WTC11 (cell line): ENCODE data around the gene PIK3R4.

ENCODE experiments used
- CREB1 ChIP-seq: sonication (generic); formaldehyde crosslinking; IDR thresholded peaks from 2 replicates; pipeline ENCODE4 v1.8.0; 2023; ENCODE audit warnings: mild to moderate bottlenecking, missing genetic modification reagents
- ETV6 ChIP-seq: sonication (generic); formaldehyde crosslinking; IDR thresholded peaks from 2 replicates; pipeline ENCODE4 v1.8.1; 2022; ENCODE audit warnings: mild to moderate bottlenecking, missing genetic modification reagents
- FOXP1 ChIP-seq: sonication (generic); formaldehyde crosslinking; IDR thresholded peaks from 2 replicates; pipeline ENCODE4 v1.8.0; 2022; ENCODE audit warnings: missing genetic modification reagents, mild to moderate bottlenecking, moderate library complexity, borderline replicate concordance
- JUN ChIP-seq: sonication (generic); formaldehyde crosslinking; IDR thresholded peaks from 2 replicates; pipeline ENCODE4 v1.8.0; 2023; ENCODE audit warnings: mild to moderate bottlenecking, missing genetic modification reagents
- SP1 ChIP-seq: sonication (generic); formaldehyde crosslinking; conservative IDR thresholded peaks from 2 replicates; pipeline ENCODE4 v1.8.1; 2022; ENCODE audit warnings: missing genetic modification reagents
- TCF7 ChIP-seq: sonication (generic); formaldehyde crosslinking; IDR thresholded peaks from 2 replicates; pipeline ENCODE4 v1.8.0; 2022; ENCODE audit warnings: mild to moderate bottlenecking, low read depth, missing genetic modification reagents, moderate library complexity
- ZNF219 ChIP-seq: sonication (generic); formaldehyde crosslinking; IDR thresholded peaks from 2 replicates; pipeline ENCODE4 v1.8.0; 2023; ENCODE audit warnings: missing genetic modification reagents, mild to moderate bottlenecking, borderline replicate concordance
- TF ChIP-seq, protein P1 (sequence below): fragments of 200-600 bp; IDR thresholded peaks from 2 replicates; pipeline ENCODE4 v1.8.0; 2022; ENCODE audit warnings: antibody characterized with exemption
- TF ChIP-seq, protein P2 (sequence below): sonication (generic); formaldehyde crosslinking; IDR thresholded peaks from 2 replicates; pipeline ENCODE4 v1.8.1; 2023; ENCODE audit warnings: mild to moderate bottlenecking, missing genetic modification reagents, moderate library complexity
- TF ChIP-seq, protein P3 (sequence below): sonication (generic); formaldehyde crosslinking; IDR thresholded peaks from 2 replicates; pipeline ENCODE4 v1.8.0; 2022; ENCODE audit warnings: mild to moderate bottlenecking, missing genetic modification reagents
- TF ChIP-seq, protein P4 (sequence below): sonication (generic); formaldehyde crosslinking; conservative IDR thresholded peaks from 2 replicates; pipeline ENCODE4 v1.8.1; 2023; ENCODE audit warnings: mild to moderate bottlenecking, low read depth, missing genetic modification reagents, moderate library complexity
- TF ChIP-seq, protein P5 (sequence below): fragments of 250-450 bp; sonication (Bioruptor Pico); IDR thresholded peaks from 2 replicates; pipeline ENCODE4 v2.1.2; 2022; ENCODE audit warnings: mild to moderate bottlenecking, moderate library complexity
- TF ChIP-seq, protein P6 (sequence below): sonication (generic); formaldehyde crosslinking; IDR thresholded peaks from 2 replicates; pipeline ENCODE4 v1.8.0; 2023; ENCODE audit warnings: missing genetic modification reagents, mild to moderate bottlenecking, borderline replicate concordance

DNA sequence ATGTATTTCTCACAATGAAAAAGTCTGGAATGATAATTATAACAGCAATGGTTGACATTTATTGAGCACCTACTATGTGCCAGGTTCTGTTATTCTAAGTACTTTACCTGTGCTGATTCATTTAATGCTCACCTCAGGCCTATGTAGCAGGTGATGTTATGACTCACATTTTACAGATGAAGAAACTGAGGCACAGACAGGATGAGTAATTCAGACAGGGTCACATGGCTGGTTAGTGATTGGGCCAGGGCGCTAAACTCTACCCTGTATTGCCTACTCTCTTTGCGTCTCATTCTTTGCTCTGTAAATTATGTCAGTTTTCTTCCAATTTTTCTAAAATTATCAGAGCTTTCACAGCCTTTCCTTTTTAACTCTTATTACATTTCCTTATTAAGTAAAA lies 98.3 kb downstream of the PIK3R4 start:
- TF ChIP-seq, protein P1, sequence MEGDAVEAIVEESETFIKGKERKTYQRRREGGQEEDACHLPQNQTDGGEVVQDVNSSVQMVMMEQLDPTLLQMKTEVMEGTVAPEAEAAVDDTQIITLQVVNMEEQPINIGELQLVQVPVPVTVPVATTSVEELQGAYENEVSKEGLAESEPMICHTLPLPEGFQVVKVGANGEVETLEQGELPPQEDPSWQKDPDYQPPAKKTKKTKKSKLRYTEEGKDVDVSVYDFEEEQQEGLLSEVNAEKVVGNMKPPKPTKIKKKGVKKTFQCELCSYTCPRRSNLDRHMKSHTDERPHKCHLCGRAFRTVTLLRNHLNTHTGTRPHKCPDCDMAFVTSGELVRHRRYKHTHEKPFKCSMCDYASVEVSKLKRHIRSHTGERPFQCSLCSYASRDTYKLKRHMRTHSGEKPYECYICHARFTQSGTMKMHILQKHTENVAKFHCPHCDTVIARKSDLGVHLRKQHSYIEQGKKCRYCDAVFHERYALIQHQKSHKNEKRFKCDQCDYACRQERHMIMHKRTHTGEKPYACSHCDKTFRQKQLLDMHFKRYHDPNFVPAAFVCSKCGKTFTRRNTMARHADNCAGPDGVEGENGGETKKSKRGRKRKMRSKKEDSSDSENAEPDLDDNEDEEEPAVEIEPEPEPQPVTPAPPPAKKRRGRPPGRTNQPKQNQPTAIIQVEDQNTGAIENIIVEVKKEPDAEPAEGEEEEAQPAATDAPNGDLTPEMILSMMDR, result no peak
- TF ChIP-seq FOXP1 (CRISPR knock-in tag) (no peak), SP1 (CRISPR knock-in tag) (no peak), JUN (CRISPR knock-in tag) (no peak), CREB1 (CRISPR knock-in tag) (no peak), ETV6 (no peak), TCF7 (CRISPR knock-in tag) (no peak), ZNF219 (CRISPR knock-in tag) (no peak)
- TF ChIP-seq, protein P2, sequence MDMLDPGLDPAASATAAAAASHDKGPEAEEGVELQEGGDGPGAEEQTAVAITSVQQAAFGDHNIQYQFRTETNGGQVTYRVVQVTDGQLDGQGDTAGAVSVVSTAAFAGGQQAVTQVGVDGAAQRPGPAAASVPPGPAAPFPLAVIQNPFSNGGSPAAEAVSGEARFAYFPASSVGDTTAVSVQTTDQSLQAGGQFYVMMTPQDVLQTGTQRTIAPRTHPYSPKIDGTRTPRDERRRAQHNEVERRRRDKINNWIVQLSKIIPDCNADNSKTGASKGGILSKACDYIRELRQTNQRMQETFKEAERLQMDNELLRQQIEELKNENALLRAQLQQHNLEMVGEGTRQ, result no peak
- TF ChIP-seq, protein P3, sequence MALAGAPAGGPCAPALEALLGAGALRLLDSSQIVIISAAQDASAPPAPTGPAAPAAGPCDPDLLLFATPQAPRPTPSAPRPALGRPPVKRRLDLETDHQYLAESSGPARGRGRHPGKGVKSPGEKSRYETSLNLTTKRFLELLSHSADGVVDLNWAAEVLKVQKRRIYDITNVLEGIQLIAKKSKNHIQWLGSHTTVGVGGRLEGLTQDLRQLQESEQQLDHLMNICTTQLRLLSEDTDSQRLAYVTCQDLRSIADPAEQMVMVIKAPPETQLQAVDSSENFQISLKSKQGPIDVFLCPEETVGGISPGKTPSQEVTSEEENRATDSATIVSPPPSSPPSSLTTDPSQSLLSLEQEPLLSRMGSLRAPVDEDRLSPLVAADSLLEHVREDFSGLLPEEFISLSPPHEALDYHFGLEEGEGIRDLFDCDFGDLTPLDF (CRISPR knock-in tag), result no peak
- TF ChIP-seq, protein P4, sequence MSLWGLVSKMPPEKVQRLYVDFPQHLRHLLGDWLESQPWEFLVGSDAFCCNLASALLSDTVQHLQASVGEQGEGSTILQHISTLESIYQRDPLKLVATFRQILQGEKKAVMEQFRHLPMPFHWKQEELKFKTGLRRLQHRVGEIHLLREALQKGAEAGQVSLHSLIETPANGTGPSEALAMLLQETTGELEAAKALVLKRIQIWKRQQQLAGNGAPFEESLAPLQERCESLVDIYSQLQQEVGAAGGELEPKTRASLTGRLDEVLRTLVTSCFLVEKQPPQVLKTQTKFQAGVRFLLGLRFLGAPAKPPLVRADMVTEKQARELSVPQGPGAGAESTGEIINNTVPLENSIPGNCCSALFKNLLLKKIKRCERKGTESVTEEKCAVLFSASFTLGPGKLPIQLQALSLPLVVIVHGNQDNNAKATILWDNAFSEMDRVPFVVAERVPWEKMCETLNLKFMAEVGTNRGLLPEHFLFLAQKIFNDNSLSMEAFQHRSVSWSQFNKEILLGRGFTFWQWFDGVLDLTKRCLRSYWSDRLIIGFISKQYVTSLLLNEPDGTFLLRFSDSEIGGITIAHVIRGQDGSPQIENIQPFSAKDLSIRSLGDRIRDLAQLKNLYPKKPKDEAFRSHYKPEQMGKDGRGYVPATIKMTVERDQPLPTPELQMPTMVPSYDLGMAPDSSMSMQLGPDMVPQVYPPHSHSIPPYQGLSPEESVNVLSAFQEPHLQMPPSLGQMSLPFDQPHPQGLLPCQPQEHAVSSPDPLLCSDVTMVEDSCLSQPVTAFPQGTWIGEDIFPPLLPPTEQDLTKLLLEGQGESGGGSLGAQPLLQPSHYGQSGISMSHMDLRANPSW (CRISPR knock-in tag), result no peak
- TF ChIP-seq, protein P5, sequence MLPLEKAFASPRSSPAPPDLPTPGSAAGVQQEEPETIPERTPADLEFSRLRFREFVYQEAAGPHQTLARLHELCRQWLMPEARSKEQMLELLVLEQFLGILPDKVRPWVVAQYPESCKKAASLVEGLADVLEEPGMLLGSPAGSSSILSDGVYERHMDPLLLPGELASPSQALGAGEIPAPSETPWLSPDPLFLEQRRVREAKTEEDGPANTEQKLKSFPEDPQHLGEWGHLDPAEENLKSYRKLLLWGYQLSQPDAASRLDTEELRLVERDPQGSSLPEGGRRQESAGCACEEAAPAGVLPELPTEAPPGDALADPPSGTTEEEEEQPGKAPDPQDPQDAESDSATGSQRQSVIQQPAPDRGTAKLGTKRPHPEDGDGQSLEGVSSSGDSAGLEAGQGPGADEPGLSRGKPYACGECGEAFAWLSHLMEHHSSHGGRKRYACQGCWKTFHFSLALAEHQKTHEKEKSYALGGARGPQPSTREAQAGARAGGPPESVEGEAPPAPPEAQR (CRISPR knock-in tag), result no peak
- TF ChIP-seq, protein P6, sequence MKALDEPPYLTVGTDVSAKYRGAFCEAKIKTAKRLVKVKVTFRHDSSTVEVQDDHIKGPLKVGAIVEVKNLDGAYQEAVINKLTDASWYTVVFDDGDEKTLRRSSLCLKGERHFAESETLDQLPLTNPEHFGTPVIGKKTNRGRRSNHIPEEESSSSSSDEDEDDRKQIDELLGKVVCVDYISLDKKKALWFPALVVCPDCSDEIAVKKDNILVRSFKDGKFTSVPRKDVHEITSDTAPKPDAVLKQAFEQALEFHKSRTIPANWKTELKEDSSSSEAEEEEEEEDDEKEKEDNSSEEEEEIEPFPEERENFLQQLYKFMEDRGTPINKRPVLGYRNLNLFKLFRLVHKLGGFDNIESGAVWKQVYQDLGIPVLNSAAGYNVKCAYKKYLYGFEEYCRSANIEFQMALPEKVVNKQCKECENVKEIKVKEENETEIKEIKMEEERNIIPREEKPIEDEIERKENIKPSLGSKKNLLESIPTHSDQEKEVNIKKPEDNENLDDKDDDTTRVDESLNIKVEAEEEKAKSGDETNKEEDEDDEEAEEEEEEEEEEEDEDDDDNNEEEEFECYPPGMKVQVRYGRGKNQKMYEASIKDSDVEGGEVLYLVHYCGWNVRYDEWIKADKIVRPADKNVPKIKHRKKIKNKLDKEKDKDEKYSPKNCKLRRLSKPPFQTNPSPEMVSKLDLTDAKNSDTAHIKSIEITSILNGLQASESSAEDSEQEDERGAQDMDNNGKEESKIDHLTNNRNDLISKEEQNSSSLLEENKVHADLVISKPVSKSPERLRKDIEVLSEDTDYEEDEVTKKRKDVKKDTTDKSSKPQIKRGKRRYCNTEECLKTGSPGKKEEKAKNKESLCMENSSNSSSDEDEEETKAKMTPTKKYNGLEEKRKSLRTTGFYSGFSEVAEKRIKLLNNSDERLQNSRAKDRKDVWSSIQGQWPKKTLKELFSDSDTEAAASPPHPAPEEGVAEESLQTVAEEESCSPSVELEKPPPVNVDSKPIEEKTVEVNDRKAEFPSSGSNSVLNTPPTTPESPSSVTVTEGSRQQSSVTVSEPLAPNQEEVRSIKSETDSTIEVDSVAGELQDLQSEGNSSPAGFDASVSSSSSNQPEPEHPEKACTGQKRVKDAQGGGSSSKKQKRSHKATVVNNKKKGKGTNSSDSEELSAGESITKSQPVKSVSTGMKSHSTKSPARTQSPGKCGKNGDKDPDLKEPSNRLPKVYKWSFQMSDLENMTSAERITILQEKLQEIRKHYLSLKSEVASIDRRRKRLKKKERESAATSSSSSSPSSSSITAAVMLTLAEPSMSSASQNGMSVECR, result no peak
